Measurements from ENCODE around the gene PTPRG.

The PTPRG gene

GRCh38 chr3:62128051-62128450, 566.7 kb downstream of the PTPRG start:
- no peak overlapping the region for H3K4me2 ChIP-seq (ENCODE audit: low read depth, low read length, poor library complexity, severe bottlenecking)
- no peaks in the 10 kb centered on the region for H3F3A ChIP-seq (ENCODE audit: low read depth)
- H3K9ac ChIP-seq (ENCODE audit: low read depth, low read length, poor library complexity, severe bottlenecking): no peak overlapping the region
- TF ChIP-seq EZH2phosphoT487 (IDR thresholded peaks at IDR 0.05; ENCODE audit: borderline replicate concordance): no peak
- TF ChIP-seq CTCF (conservative IDR thresholded peaks at IDR 0.05; ENCODE audit: low read length): no peak
- H3K79me2 ChIP-seq (ENCODE audit: insufficient read depth, low read length): no peaks in the 10 kb centered on the region
- H4K20me1 ChIP-seq (ENCODE audit: insufficient read depth, low read length, poor library complexity, severe bottlenecking): no peaks in the 10 kb centered on the region
- no peak overlapping the region for H2AFZ ChIP-seq (ENCODE audit: low read length)
- H3K9me3 ChIP-seq (ENCODE audit: insufficient read depth, low read depth, low read length): no peaks in the 10 kb centered on the region
- no peaks in the 10 kb centered on the region for H3K36me3 ChIP-seq (ENCODE audit: insufficient read depth, low read length)
- no peaks in the 10 kb centered on the region for H3K9me2 ChIP-seq (replicated peaks; ENCODE audit: low read depth, low read length)
- H3K27me3 ChIP-seq (ENCODE audit: insufficient read depth, low read length, poor library complexity, severe bottlenecking): no peaks in the 10 kb centered on the region
- H3K4me1 ChIP-seq (ENCODE audit: insufficient read depth, low read length, poor library complexity, severe bottlenecking): no peaks in the 10 kb centered on the region
- no peak overlapping the region for H3K4me3 ChIP-seq (ENCODE audit: low read length, poor library complexity, severe bottlenecking)

GRCh38 chr3:62128681-62129080, 567.3 kb downstream of the PTPRG start:
- no peaks in the 10 kb centered on the region for H4K20me1 ChIP-seq (ENCODE audit: insufficient read depth, low read length, poor library complexity, severe bottlenecking)
- no peaks in the 10 kb centered on the region for H3K27me3 ChIP-seq (ENCODE audit: insufficient read depth, low read length, poor library complexity, severe bottlenecking)
- H3K4me2 ChIP-seq (ENCODE audit: low read depth, low read length, poor library complexity, severe bottlenecking): no peak overlapping the region
- H3K79me2 ChIP-seq (ENCODE audit: insufficient read depth, low read length): no peaks in the 10 kb centered on the region
- no peak overlapping the region for H3K9ac ChIP-seq (ENCODE audit: low read depth, low read length, poor library complexity, severe bottlenecking)
- no peaks in the 10 kb centered on the region for H3K4me1 ChIP-seq (ENCODE audit: insufficient read depth, low read length, poor library complexity, severe bottlenecking)
- no peak overlapping the region for H2AFZ ChIP-seq (ENCODE audit: low read length)
- no peak overlapping the region for H3K4me3 ChIP-seq (ENCODE audit: low read length, poor library complexity, severe bottlenecking)
- no peaks in the 10 kb centered on the region for H3K36me3 ChIP-seq (ENCODE audit: insufficient read depth, low read length)
- no peaks in the 10 kb centered on the region for H3K9me3 ChIP-seq (ENCODE audit: insufficient read depth, low read depth, low read length)
- no peaks in the 10 kb centered on the region for H3F3A ChIP-seq (ENCODE audit: low read depth)
- no peaks in the 10 kb centered on the region for H3K9me2 ChIP-seq (replicated peaks; ENCODE audit: low read depth, low read length)
- TF ChIP-seq EZH2phosphoT487 (IDR thresholded peaks at IDR 0.05; ENCODE audit: borderline replicate concordance) (no peak), CTCF (conservative IDR thresholded peaks at IDR 0.05; ENCODE audit: low read length) (no peak)

- H3K4me3 ChIP-seq (ENCODE audit: low read length, poor library complexity, severe bottlenecking): no peak overlapping the region
- TF ChIP-seq CTCF (conservative IDR thresholded peaks at IDR 0.05; ENCODE audit: low read length): no peak
- TF ChIP-seq EZH2phosphoT487 (IDR thresholded peaks at IDR 0.05; ENCODE audit: borderline replicate concordance): no peak
- no peak overlapping the region for H2AFZ ChIP-seq (ENCODE audit: low read length)
- H3K4me1 ChIP-seq (ENCODE audit: insufficient read depth, low read length, poor library complexity, severe bottlenecking): peaks cover 6% of the 10 kb centered on the region
- no peaks in the 10 kb centered on the region for H3K9me3 ChIP-seq (ENCODE audit: insufficient read depth, low read depth, low read length)
- H4K20me1 ChIP-seq (ENCODE audit: insufficient read depth, low read length, poor library complexity, severe bottlenecking): no peaks in the 10 kb centered on the region
- H3K9me2 ChIP-seq (replicated peaks; ENCODE audit: low read depth, low read length): no peaks in the 10 kb centered on the region
- no peaks in the 10 kb centered on the region for H3F3A ChIP-seq (ENCODE audit: low read depth)
- no peaks in the 10 kb centered on the region for H3K27me3 ChIP-seq (ENCODE audit: insufficient read depth, low read length, poor library complexity, severe bottlenecking)
- H3K9ac ChIP-seq (ENCODE audit: low read depth, low read length, poor library complexity, severe bottlenecking): no peak overlapping the region
- no peaks in the 10 kb centered on the region for H3K36me3 ChIP-seq (ENCODE audit: insufficient read depth, low read length)
- no peak overlapping the region for H3K4me2 ChIP-seq (ENCODE audit: low read depth, low read length, poor library complexity, severe bottlenecking)
- H3K79me2 ChIP-seq (ENCODE audit: insufficient read depth, low read length): no peaks in the 10 kb centered on the region
Measured at GRCh38 chr3:62131050-62131449, 569.7 kb downstream of the PTPRG start.

Measured in Loucy (cell line).